ENCODE measurements around the gene ZBED2.

Gene ZBED2

GRCh38 chr3:111579495-111579894, 15.7 kb downstream of the ZBED2 start (continued):
- TF ChIP-seq SP3 (tag by site-specific recombination; IDR thresholded peaks at IDR 0.05) (no peak), ZSCAN23 (tag by site-specific recombination; IDR thresholded peaks at IDR 0.05) (no peak), ZNF677 (tag by site-specific recombination; IDR thresholded peaks at IDR 0.05) (no peak), ZNF48 (tag by site-specific recombination; IDR thresholded peaks at IDR 0.05) (no peak)
- TF ChIP-seq, protein P1, sequence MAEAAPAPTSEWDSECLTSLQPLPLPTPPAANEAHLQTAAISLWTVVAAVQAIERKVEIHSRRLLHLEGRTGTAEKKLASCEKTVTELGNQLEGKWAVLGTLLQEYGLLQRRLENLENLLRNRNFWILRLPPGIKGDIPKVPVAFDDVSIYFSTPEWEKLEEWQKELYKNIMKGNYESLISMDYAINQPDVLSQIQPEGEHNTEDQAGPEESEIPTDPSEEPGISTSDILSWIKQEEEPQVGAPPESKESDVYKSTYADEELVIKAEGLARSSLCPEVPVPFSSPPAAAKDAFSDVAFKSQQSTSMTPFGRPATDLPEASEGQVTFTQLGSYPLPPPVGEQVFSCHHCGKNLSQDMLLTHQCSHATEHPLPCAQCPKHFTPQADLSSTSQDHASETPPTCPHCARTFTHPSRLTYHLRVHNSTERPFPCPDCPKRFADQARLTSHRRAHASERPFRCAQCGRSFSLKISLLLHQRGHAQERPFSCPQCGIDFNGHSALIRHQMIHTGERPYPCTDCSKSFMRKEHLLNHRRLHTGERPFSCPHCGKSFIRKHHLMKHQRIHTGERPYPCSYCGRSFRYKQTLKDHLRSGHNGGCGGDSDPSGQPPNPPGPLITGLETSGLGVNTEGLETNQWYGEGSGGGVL (tag by site-specific recombination; IDR thresholded peaks at IDR 0.05): no peak

- ChIA-PET POLR2A (no interaction called here), CTCF (interaction anchor here (0.5 to 2.3 kb wide), 7 partner anchors 10 to 435 kb away, joined by 3 to 24 read pairs (median 5); no protein-coding TSS in a partner anchor)
- H3K9me3 ChIP-seq (ENCODE audit: control insufficient read depth, insufficient read depth, low read depth, low read length): no peaks in the 10 kb centered on the region
- TF ChIP-seq ZBTB48 (tag by site-specific recombination; IDR thresholded peaks at IDR 0.05): no peak
- TF ChIP-seq ZNF513 (tag by site-specific recombination; IDR thresholded peaks at IDR 0.05): no peak
- TF ChIP-seq ZNF548 (tag by site-specific recombination; IDR thresholded peaks at IDR 0.05): no peak
- no peak for TF ChIP-seq ZNF302 (tag by site-specific recombination; IDR thresholded peaks at IDR 0.05; ENCODE audit: low read depth)
- no peak for TF ChIP-seq ZBTB17 (tag by site-specific recombination; IDR thresholded peaks at IDR 0.05)
- no peaks in the 10 kb centered on the region for H3K4me1 ChIP-seq (ENCODE audit: control insufficient read depth, insufficient read depth, low read length)
- no peaks in the 10 kb centered on the region for H3K36me3 ChIP-seq (ENCODE audit: control insufficient read depth in 2 of 2, insufficient read depth in 1 of 2, low read length in 2 of 2)
- no peak overlapping the region for H3K4me3 ChIP-seq (ENCODE audit: low read depth, low read length)
- no peak overlapping the region for H3K27ac ChIP-seq (ENCODE audit: extremely low read depth, low read depth, low read length)
Measured at GRCh38 chr3:111578867-111579266, 16.3 kb downstream of the ZBED2 start.

GRCh38 chr3:111577798-111578685, 17.1 kb downstream of the ZBED2 start:
- H3K4me3 ChIP-seq (ENCODE audit: low read depth, low read length): no peak overlapping the region
- POLR2A ChIA-PET: no interaction called here
- no peaks in the 10 kb centered on the region for H3K4me1 ChIP-seq (ENCODE audit: control insufficient read depth, insufficient read depth, low read length)
- H3K27ac ChIP-seq (ENCODE audit: extremely low read depth, low read depth, low read length): no peak overlapping the region
- H3K9me3 ChIP-seq (ENCODE audit: control insufficient read depth, insufficient read depth, low read depth, low read length): no peaks in the 10 kb centered on the region
- TF ChIP-seq ZSCAN30 (tag by site-specific recombination; IDR thresholded peaks at IDR 0.05): no peak
- peak; percentile 50 for TF ChIP-seq ZNF654 (tag by site-specific recombination; IDR thresholded peaks at IDR 0.05; ENCODE audit: low read depth)
- TF ChIP-seq, protein P2, sequence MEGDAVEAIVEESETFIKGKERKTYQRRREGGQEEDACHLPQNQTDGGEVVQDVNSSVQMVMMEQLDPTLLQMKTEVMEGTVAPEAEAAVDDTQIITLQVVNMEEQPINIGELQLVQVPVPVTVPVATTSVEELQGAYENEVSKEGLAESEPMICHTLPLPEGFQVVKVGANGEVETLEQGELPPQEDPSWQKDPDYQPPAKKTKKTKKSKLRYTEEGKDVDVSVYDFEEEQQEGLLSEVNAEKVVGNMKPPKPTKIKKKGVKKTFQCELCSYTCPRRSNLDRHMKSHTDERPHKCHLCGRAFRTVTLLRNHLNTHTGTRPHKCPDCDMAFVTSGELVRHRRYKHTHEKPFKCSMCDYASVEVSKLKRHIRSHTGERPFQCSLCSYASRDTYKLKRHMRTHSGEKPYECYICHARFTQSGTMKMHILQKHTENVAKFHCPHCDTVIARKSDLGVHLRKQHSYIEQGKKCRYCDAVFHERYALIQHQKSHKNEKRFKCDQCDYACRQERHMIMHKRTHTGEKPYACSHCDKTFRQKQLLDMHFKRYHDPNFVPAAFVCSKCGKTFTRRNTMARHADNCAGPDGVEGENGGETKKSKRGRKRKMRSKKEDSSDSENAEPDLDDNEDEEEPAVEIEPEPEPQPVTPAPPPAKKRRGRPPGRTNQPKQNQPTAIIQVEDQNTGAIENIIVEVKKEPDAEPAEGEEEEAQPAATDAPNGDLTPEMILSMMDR (tag by site-specific recombination; IDR thresholded peaks at IDR 0.05): peak; percentile 26; the same call in 1 of the 2 replicates
- CTCF ChIA-PET: interaction anchor here (0.5 to 2.3 kb wide), 7 partner anchors 11 to 436 kb away, joined by 3 to 24 read pairs (median 5); no protein-coding TSS in a partner anchor
- no peaks in the 10 kb centered on the region for H3K36me3 ChIP-seq (ENCODE audit: control insufficient read depth in 2 of 2, insufficient read depth in 1 of 2, low read length in 2 of 2)

GRCh38 chr3:111577113-111577512, 18.0 kb downstream of the ZBED2 start:
- H3K36me3 ChIP-seq (ENCODE audit: control insufficient read depth in 2 of 2, insufficient read depth in 1 of 2, low read length in 2 of 2): no peaks in the 10 kb centered on the region
- H3K4me1 ChIP-seq (ENCODE audit: control insufficient read depth, insufficient read depth, low read length): no peaks in the 10 kb centered on the region
- H3K27ac ChIP-seq (ENCODE audit: extremely low read depth, low read depth, low read length): no peak overlapping the region
- CTCF ChIA-PET: interaction anchor here (1.8 kb wide), 1 partner anchor 90 kb away, joined by 5 read pairs; no protein-coding TSS in a partner anchor
- POLR2A ChIA-PET: no interaction called here
- no peaks in the 10 kb centered on the region for H3K9me3 ChIP-seq (ENCODE audit: control insufficient read depth, insufficient read depth, low read depth, low read length)
- no peak overlapping the region for H3K4me3 ChIP-seq (ENCODE audit: low read depth, low read length)
- TF ChIP-seq BCL11A (tag by site-specific recombination; IDR thresholded peaks at IDR 0.05; ENCODE audit: low read depth) (no peak), ZNF37A (tag by site-specific recombination; IDR thresholded peaks at IDR 0.05) (no peak), ZNF202 (tag by site-specific recombination; IDR thresholded peaks at IDR 0.05; ENCODE audit: borderline replicate concordance) (no peak), ZBTB7A (tag by site-specific recombination; IDR thresholded peaks at IDR 0.05; ENCODE audit: low read depth) (no peak), ZNF707 (tag by site-specific recombination; IDR thresholded peaks at IDR 0.05) (no peak), KLF7 (tag by site-specific recombination; IDR thresholded peaks at IDR 0.05; ENCODE audit: borderline replicate concordance) (no peak)
- TF ChIP-seq, protein P2 (tag by site-specific recombination; IDR thresholded peaks at IDR 0.05): no peak
- TF ChIP-seq, protein P1 (tag by site-specific recombination; IDR thresholded peaks at IDR 0.05): no peak
